Karpas-422 (cell line): ENCODE data around the gene NDUFAF2. TPM values are rescaled to one million over a fixed set of nuclear protein-coding genes. Genes with fewer than 3 reads are reported as not detected.

ENCODE experiments used
- DNase-seq: peaks from one replicate; pipeline ENCODE4 v3.0.0-alpha.2; 2015
- H2AFZ ChIP-seq: fragments of 200-600 bp; sonication (generic); 2 replicates; pipeline ENCODE4 v1.6.1; 2014; ENCODE audit warnings: antibody characterized with exemption, low read length, mixed read lengths
- H3K27ac ChIP-seq: fragments of 200-600 bp; sonication (generic); 2 replicates; pipeline ENCODE4 v1.5.1; 2014; ENCODE audit warnings: mild to moderate bottlenecking, low read length, moderate library complexity
- H3K27me3 ChIP-seq: fragments of 200-600 bp; sonication (generic); 2 replicates; pipeline ENCODE4 v1.6.1; 2014; ENCODE audit warnings: low read length, mixed read lengths
- H3K36me3 ChIP-seq: fragments of 200-600 bp; sonication (generic); 2 replicates; pipeline ENCODE4 v1.6.1; 2014; ENCODE audit warnings: low read length, mixed read lengths; ENCODE audit not compliant: insufficient read depth
- H3K4me1 ChIP-seq: fragments of 200-600 bp; sonication (generic); 2 replicates; pipeline ENCODE4 v1.6.1; 2014; ENCODE audit warnings: mild to moderate bottlenecking, low read length, mixed read lengths
- H3K4me2 ChIP-seq: fragments of 200-600 bp; sonication (generic); 2 replicates; pipeline ENCODE4 v1.6.1; 2014; ENCODE audit warnings: low read length, low read depth, mild to moderate bottlenecking; ENCODE audit not compliant: poor library complexity, severe bottlenecking
- H3K4me3 ChIP-seq: fragments of 200-600 bp; sonication (generic); 2 replicates; pipeline ENCODE4 v1.5.1; 2014; ENCODE audit warnings: mild to moderate bottlenecking, antibody characterized with exemption, low read length, mixed read lengths
- H3K79me2 ChIP-seq: fragments of 200-600 bp; sonication (generic); 2 replicates; pipeline ENCODE4 v1.6.1; 2014; ENCODE audit warnings: mild to moderate bottlenecking, low read length, mixed read lengths
- H3K9ac ChIP-seq: fragments of 200-600 bp; sonication (generic); 2 replicates; pipeline ENCODE4 v1.6.0; 2014; ENCODE audit warnings: low read length
- H3K9me2 ChIP-seq: fragments of 200-600 bp; sonication (generic), shearing (Covaris generic); replicated peaks from 2 replicates; pipeline ENCODE4 v1.6.0; 2014; ENCODE audit warnings: mild to moderate bottlenecking, low read length, moderate library complexity; ENCODE audit not compliant: insufficient read depth
- H3K9me3 ChIP-seq: fragments of 300-700, 200-600 bp; sonication (generic); 2 replicates; pipeline ENCODE4 v1.6.1; 2014; ENCODE audit warnings: low read length, mixed read lengths
- H4K20me1 ChIP-seq: fragments of 200-600 bp; sonication (generic); 2 replicates; pipeline ENCODE4 v1.6.1; 2014; ENCODE audit warnings: mild to moderate bottlenecking, antibody characterized with exemption, low read length, low read depth; ENCODE audit not compliant: insufficient read depth
- total RNA-seq: library from RNA; depleted of rRNA; stranded (reverse); fragments of >200 nt; shearing (Covaris generic); gene quantifications from 2 replicates; pipeline ENCODE4 v1.2.3, GENCODE V29; 2014; ENCODE audit warnings: low replicate concordance; rRNA removed

NDUFAF2 gene
- total RNA-seq, 1 experiment from 2014 or later = 46.6 TPM

GRCh38 chr5:61198606-61199005 is 253.6 kb downstream of the NDUFAF2 start:
- no peaks in the 10 kb centered on the region for H3K27me3 ChIP-seq
- no peak overlapping the region for H3K27ac ChIP-seq
- no peaks in the 10 kb centered on the region for H3K36me3 ChIP-seq
- H4K20me1 ChIP-seq = no peaks in the 10 kb centered on the region
- no peaks in the 10 kb centered on the region for H3K79me2 ChIP-seq
- H3K9me3 ChIP-seq = no peaks in the 10 kb centered on the region
- DNase-seq = no peak
- H3K4me3 ChIP-seq = no peak overlapping the region
- peaks cover 5% of the 10 kb centered on the region; the same call in 1 of the 2 replicates for H3K4me1 ChIP-seq
- H2AFZ ChIP-seq = no peak overlapping the region
- no peak overlapping the region for H3K4me2 ChIP-seq
- no peaks in the 10 kb centered on the region for H3K9me2 ChIP-seq
- no peak overlapping the region for H3K9ac ChIP-seq

- H3K9me3 ChIP-seq = no peaks in the 10 kb centered on the region
- peaks cover 5% of the 10 kb centered on the region; the same call in 1 of the 2 replicates for H3K4me1 ChIP-seq
- no peaks in the 10 kb centered on the region for H3K79me2 ChIP-seq
- no peaks in the 10 kb centered on the region for H3K9me2 ChIP-seq
- H3K9ac ChIP-seq = no peak overlapping the region
- peak; percentile 45 for DNase-seq
- no peaks in the 10 kb centered on the region for H3K36me3 ChIP-seq
- H4K20me1 ChIP-seq = no peaks in the 10 kb centered on the region
- no peak overlapping the region for H3K4me2 ChIP-seq
- no peaks in the 10 kb centered on the region for H3K27me3 ChIP-seq
- no peak overlapping the region for H3K4me3 ChIP-seq
- no peak overlapping the region for H3K27ac ChIP-seq
- H2AFZ ChIP-seq = no peak overlapping the region
Measured at GRCh38 chr5:61200582-61201155, 255.7 kb downstream of the NDUFAF2 start.

- DNase-seq = no peak
- Histone ChIP-seq H3K79me2 (no peaks in the 10 kb centered on the region), H2AFZ (no peak overlapping the region), H3K4me3 (no peak overlapping the region), H3K36me3 (no peaks in the 10 kb centered on the region), H3K4me1 (peaks cover 5% of the 10 kb centered on the region; the same call in 1 of the 2 replicates), H3K9ac (no peak overlapping the region), H3K4me2 (no peak overlapping the region), H3K9me2 (no peaks in the 10 kb centered on the region), H3K27me3 (no peaks in the 10 kb centered on the region), H4K20me1 (no peaks in the 10 kb centered on the region), H3K27ac (no peak overlapping the region), H3K9me3 (no peaks in the 10 kb centered on the region)
Measured at GRCh38 chr5:61202213-61202612, 257.2 kb downstream of the NDUFAF2 start.

Other genes with a start within 250 kb of the NDUFAF2 start
- 17.9 and 22.7 TPM in 2 replicates for gene DEPDC1B, start 245.0 kb upstream of the NDUFAF2 start, total RNA-seq
- 0.11 TPM in 1 of 2 replicates, not detected in the other for gene ELOVL7, start 100.9 kb upstream of the NDUFAF2 start, total RNA-seq
- gene ERCC8, start 135 bp upstream of the NDUFAF2 start, total RNA-seq = 13.6 and 23.0 TPM in 2 replicates
- gene SMIM15, start 217.3 kb downstream of the NDUFAF2 start, total RNA-seq = 39.6 and 65.1 TPM in 2 replicates